Urinary bladder (tissue), 4 donors: ENCODE data around the gene CD82. TPM values are rescaled to one million over a fixed set of nuclear protein-coding genes. Genes with fewer than 3 reads are reported as not detected.

Source experiments
- DNase-seq: peaks from one replicate; pipeline ENCODE4 v3.0.0-alpha.2; 2015; ENCODE audit errors: extremely low spot score
- H3K27ac ChIP-seq: one replicate; pipeline ENCODE4 v1.5.1; 2013; ENCODE audit warnings: low read depth, mild to moderate bottlenecking, moderate library complexity
- H3K36me3 ChIP-seq: one replicate; pipeline ENCODE4 v1.6.1; 2013; ENCODE audit warnings: mild to moderate bottlenecking, moderate library complexity; ENCODE audit not compliant: insufficient read depth
- H3K4me1 ChIP-seq: one replicate; pipeline ENCODE4 v1.6.1; 2013; ENCODE audit warnings: mild to moderate bottlenecking, moderate library complexity; ENCODE audit not compliant: insufficient read depth
- H3K4me3 ChIP-seq: one replicate; pipeline ENCODE4 v1.5.1; 2013; ENCODE audit warnings: low read depth, low read length
- WGBS: extraction: QIAGEN DNeasy Blood & Tissue Kit; methylation state at CpG from one replicate; pipeline ENCODE4 v1.1.7; 2013; 5-methylcytosine and 5-hydroxymethylcytosine counted together
- polyA plus RNA-seq: library from polyadenylated mRNA; stranded (reverse); fragments of 200-250 nt; gene quantifications from one replicate; pipeline ENCODE4 v1.2.3, GENCODE V29; 2013
- total RNA-seq: library from RNA; depleted of rRNA; stranded (reverse); fragments of >200 nt; gene quantifications from one replicate; pipeline ENCODE4 v1.2.3, GENCODE V29; 2014
- donor health status: healthy with polysubstance abuse.
- donor health status: healthy.

Gene CD82
- total and polyA plus RNA-seq, 2 donors, result 13.1 to 37.4 TPM

- no peak overlapping the region for H3K4me3 ChIP-seq
- no peak overlapping the region for H3K27ac ChIP-seq
- no peaks in the 10 kb centered on the region for H3K4me1 ChIP-seq
- no peak for DNase-seq
- WGBS, result 90% methylated on average over 3 of the region's 3 CpGs
- no peaks in the 10 kb centered on the region for H3K36me3 ChIP-seq
These were observed 17.3 kb downstream of the CD82 start for GRCh38 chr11:44582641-44583352.

GRCh38 chr11:44583353-44583669 lies 17.8 kb downstream of the CD82 start:
- no peak for DNase-seq
- Histone ChIP-seq H3K36me3 (no peaks in the 10 kb centered on the region), H3K4me3 (no peak overlapping the region), H3K4me1 (no peaks in the 10 kb centered on the region), H3K27ac (no peak overlapping the region)
- 98% methylated on average over 2 of the region's 2 CpGs for WGBS

- Histone ChIP-seq H3K36me3 (no peaks in the 10 kb centered on the region), H3K4me1 (no peaks in the 10 kb centered on the region), H3K4me3 (no peak overlapping the region), H3K27ac (no peak overlapping the region)
- no peak for DNase-seq
- WGBS, result 89% methylated on average over 5 of the region's 5 CpGs
These were observed 20.0 kb downstream of the CD82 start for GRCh38 chr11:44585421-44585820.

GRCh38 chr11:44589301-44589700 lies 23.8 kb downstream of the CD82 start:
- H3K4me3 ChIP-seq, result no peak overlapping the region
- no peak overlapping the region for H3K27ac ChIP-seq
- H3K36me3 ChIP-seq, result no peaks in the 10 kb centered on the region
- no peaks in the 10 kb centered on the region for H3K4me1 ChIP-seq
- no peak for DNase-seq
- WGBS, result 44% methylated on average over 3 of the region's 3 CpGs

- WGBS, result 63% methylated on average over 6 of the region's 6 CpGs
- no peak overlapping the region for H3K27ac ChIP-seq
These were observed 25.3 kb downstream of the CD82 start for GRCh38 chr11:44590769-44591168.

GRCh38 chr11:44591557-44591956 lies 26.1 kb downstream of the CD82 start:
- Histone ChIP-seq H3K27ac (no peak overlapping the region), H3K4me1 (no peaks in the 10 kb centered on the region), H3K4me3 (no peak overlapping the region), H3K36me3 (no peaks in the 10 kb centered on the region)
- no peak for DNase-seq
- 86% methylated on average over 4 of the region's 4 CpGs for WGBS

More at GRCh38 chr11:44590769-44591168, 25.3 kb downstream of the CD82 start:
- Histone ChIP-seq H3K4me3 (no peak overlapping the region), H3K36me3 (no peaks in the 10 kb centered on the region), H3K4me1 (no peaks in the 10 kb centered on the region)
- DNase-seq, result no peak

- Histone ChIP-seq H3K4me1 (no peaks in the 10 kb centered on the region), H3K27ac (no peak overlapping the region), H3K36me3 (no peaks in the 10 kb centered on the region), H3K4me3 (no peak overlapping the region)
- no peak for DNase-seq
- 55% methylated on average over 13 of the region's 13 CpGs for WGBS
These were observed 26.9 kb downstream of the CD82 start for GRCh38 chr11:44592125-44592940.

- no peaks in the 10 kb centered on the region for H3K4me1 ChIP-seq
- H3K4me3 ChIP-seq, result no peak overlapping the region
- WGBS, result 61% methylated on average over 8 of the region's 8 CpGs
- no peaks in the 10 kb centered on the region for H3K36me3 ChIP-seq
- no peak overlapping the region for H3K27ac ChIP-seq
- no peak for DNase-seq
These were observed 27.8 kb downstream of the CD82 start for GRCh38 chr11:44593251-44593650.

GRCh38 chr11:44595006-44595405 lies 29.5 kb downstream of the CD82 start:
- H3K27ac ChIP-seq, result no peak overlapping the region
- H3K36me3 ChIP-seq, result no peaks in the 10 kb centered on the region
- 78% methylated on average over 6 of the region's 6 CpGs for WGBS
- no peak overlapping the region for H3K4me3 ChIP-seq
- no peak for DNase-seq
- no peaks in the 10 kb centered on the region for H3K4me1 ChIP-seq

GRCh38 chr11:44595964-44596381 lies 30.5 kb downstream of the CD82 start:
- Histone ChIP-seq H3K4me3 (no peak overlapping the region), H3K27ac (no peak overlapping the region), H3K36me3 (no peaks in the 10 kb centered on the region), H3K4me1 (no peaks in the 10 kb centered on the region)
- 36% methylated on average over 10 of the region's 10 CpGs for WGBS
- no peak for DNase-seq

- Histone ChIP-seq H3K36me3 (no peaks in the 10 kb centered on the region), H3K4me3 (no peak overlapping the region), H3K4me1 (no peaks in the 10 kb centered on the region), H3K27ac (no peak overlapping the region)
- WGBS, result 72% methylated on average over 13 of the region's 13 CpGs
- no peak for DNase-seq
These were observed 31.2 kb downstream of the CD82 start for GRCh38 chr11:44596525-44597276.

- H3K4me1 ChIP-seq, result no peaks in the 10 kb centered on the region
These were observed 32.0 kb downstream of the CD82 start for GRCh38 chr11:44597358-44598012.

GRCh38 chr11:44598831-44599230 lies 33.4 kb downstream of the CD82 start:
- DNase-seq, result no peak
- Histone ChIP-seq H3K27ac (no peak overlapping the region), H3K4me1 (no peaks in the 10 kb centered on the region), H3K36me3 (no peaks in the 10 kb centered on the region), H3K4me3 (no peak overlapping the region)
- 100% methylated on average over 1 of the region's 1 CpG for WGBS

More at GRCh38 chr11:44597358-44598012, 32.0 kb downstream of the CD82 start:
- 74% methylated on average over 5 of the region's 5 CpGs for WGBS
- Histone ChIP-seq H3K4me3 (no peak overlapping the region), H3K27ac (no peak overlapping the region), H3K36me3 (no peaks in the 10 kb centered on the region)
- DNase-seq, result no peak
